DOHH2 (cell line): ENCODE results near the gene DGKD.

Experiments used
- EZH2phosphoT487 ChIP-seq: fragments of 200-600 bp; sonication (generic); IDR thresholded peaks from 2 replicates; pipeline ENCODE4 v1.6.1; 2017; ENCODE audit warnings: borderline replicate concordance, mild to moderate bottlenecking, antibody characterized with exemption, low read length, moderate library complexity, mixed read lengths
- TF ChIP-seq, protein P1 (sequence below): fragments of 200-600 bp; sonication (generic); IDR thresholded peaks from one replicate; pipeline ENCODE4 v1.5.1; 2014; ENCODE audit warnings: antibody characterized with exemption, mild to moderate bottlenecking, low read depth, low read length; ENCODE audit not compliant: poor library complexity, severe bottlenecking

DNA sequence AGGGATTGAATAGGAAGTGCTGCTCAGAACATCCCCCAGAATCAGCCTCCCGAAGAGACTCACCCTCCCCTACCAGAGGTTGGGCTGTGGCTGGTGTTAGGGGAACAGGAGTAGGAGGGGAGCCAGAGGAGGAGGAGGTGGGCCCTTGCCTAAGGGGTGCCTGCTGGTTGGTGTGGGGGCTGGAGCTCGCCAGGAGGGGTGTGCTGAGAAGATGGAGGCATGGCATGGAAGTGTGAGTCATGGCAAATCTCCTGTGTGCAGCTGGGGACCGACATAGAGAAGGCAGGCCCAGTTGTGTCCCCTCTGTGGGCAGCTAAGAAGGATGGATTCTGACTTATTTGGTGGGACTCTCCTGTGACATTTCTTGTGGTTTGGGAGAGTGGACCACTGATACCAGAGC, 73.7 kb downstream of the DGKD start:
- TF ChIP-seq, protein P1, sequence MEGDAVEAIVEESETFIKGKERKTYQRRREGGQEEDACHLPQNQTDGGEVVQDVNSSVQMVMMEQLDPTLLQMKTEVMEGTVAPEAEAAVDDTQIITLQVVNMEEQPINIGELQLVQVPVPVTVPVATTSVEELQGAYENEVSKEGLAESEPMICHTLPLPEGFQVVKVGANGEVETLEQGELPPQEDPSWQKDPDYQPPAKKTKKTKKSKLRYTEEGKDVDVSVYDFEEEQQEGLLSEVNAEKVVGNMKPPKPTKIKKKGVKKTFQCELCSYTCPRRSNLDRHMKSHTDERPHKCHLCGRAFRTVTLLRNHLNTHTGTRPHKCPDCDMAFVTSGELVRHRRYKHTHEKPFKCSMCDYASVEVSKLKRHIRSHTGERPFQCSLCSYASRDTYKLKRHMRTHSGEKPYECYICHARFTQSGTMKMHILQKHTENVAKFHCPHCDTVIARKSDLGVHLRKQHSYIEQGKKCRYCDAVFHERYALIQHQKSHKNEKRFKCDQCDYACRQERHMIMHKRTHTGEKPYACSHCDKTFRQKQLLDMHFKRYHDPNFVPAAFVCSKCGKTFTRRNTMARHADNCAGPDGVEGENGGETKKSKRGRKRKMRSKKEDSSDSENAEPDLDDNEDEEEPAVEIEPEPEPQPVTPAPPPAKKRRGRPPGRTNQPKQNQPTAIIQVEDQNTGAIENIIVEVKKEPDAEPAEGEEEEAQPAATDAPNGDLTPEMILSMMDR = no peak
- no peak for TF ChIP-seq EZH2phosphoT487
